ENCODE data around the gene ITGBL1. TPM values are rescaled to one million over a fixed set of nuclear protein-coding genes. Genes with fewer than 3 reads are reported as not detected.

Gene ITGBL1
- total RNA-seq, 3 donors from 2014 or later = 8.2 to 62.5 (median 18.6) TPM

GRCh38 chr13:101584331-101584730 is 131.9 kb downstream of the ITGBL1 start:
- intact Hi-C loops (cut with DNase I; ENCODE audit: low total_unique reads) = no loop called here
- Histone ChIP-seq H3K4me3 (no peak overlapping the region), H3K9me3 (no peaks in the 10 kb centered on the region), H3K27ac (no peak overlapping the region), H3K4me1 (no peaks in the 10 kb centered on the region), H3K36me3 (no peaks in the 10 kb centered on the region), H3K27me3 (no peaks in the 10 kb centered on the region)
- TF ChIP-seq POLR2A (IDR thresholded peaks at IDR 0.05) (no peak), CTCF (IDR thresholded peaks at IDR 0.05) (no peak), POLR2AphosphoS5 (IDR thresholded peaks at IDR 0.05) (no peak)
- no peak for DNase-seq (ENCODE audit: low spot score in 2 of 2)

- no peaks in the 10 kb centered on the region for H3K9me3 ChIP-seq
- DNase-seq (ENCODE audit: low spot score in 2 of 2) = no peak
- H3K4me3 ChIP-seq = no peak overlapping the region
- intact Hi-C loops (cut with DNase I; ENCODE audit: low total_unique reads) = no loop called here
- H3K27ac ChIP-seq = no peak overlapping the region
- TF ChIP-seq CTCF (IDR thresholded peaks at IDR 0.05) = no peak
- TF ChIP-seq POLR2A (IDR thresholded peaks at IDR 0.05) = no peak
- TF ChIP-seq POLR2AphosphoS5 (IDR thresholded peaks at IDR 0.05) = no peak
- H3K27me3 ChIP-seq = no peaks in the 10 kb centered on the region
- H3K4me1 ChIP-seq = no peaks in the 10 kb centered on the region
- H3K36me3 ChIP-seq = no peaks in the 10 kb centered on the region
Measured at GRCh38 chr13:101590479-101590878, 138.0 kb downstream of the ITGBL1 start.

GRCh38 chr13:101594936-101595335 is 142.5 kb downstream of the ITGBL1 start:
- intact Hi-C loops (cut with DNase I; ENCODE audit: low total_unique reads) = no loop called here
- no peaks in the 10 kb centered on the region for H3K9me3 ChIP-seq
- H3K27ac ChIP-seq = no peak overlapping the region
- no peak for TF ChIP-seq POLR2AphosphoS5 (IDR thresholded peaks at IDR 0.05)
- TF ChIP-seq POLR2A (IDR thresholded peaks at IDR 0.05) = no peak
- TF ChIP-seq CTCF (IDR thresholded peaks at IDR 0.05) = no peak
- no peak for DNase-seq (ENCODE audit: low spot score in 2 of 2)
- no peaks in the 10 kb centered on the region for H3K27me3 ChIP-seq
- H3K4me3 ChIP-seq = no peak overlapping the region
- H3K4me1 ChIP-seq = no peaks in the 10 kb centered on the region
- H3K36me3 ChIP-seq = no peaks in the 10 kb centered on the region

- intact Hi-C loops (cut with DNase I; ENCODE audit: low total_unique reads) = no loop called here
- DNase-seq (ENCODE audit: low spot score in 2 of 2) = no peak
- Histone ChIP-seq H3K27me3 (no peaks in the 10 kb centered on the region), H3K4me3 (no peak overlapping the region), H3K4me1 (no peaks in the 10 kb centered on the region), H3K9me3 (no peaks in the 10 kb centered on the region), H3K36me3 (no peaks in the 10 kb centered on the region), H3K27ac (no peak overlapping the region)
- no peak for TF ChIP-seq POLR2AphosphoS5 (IDR thresholded peaks at IDR 0.05)
- no peak for TF ChIP-seq CTCF (IDR thresholded peaks at IDR 0.05)
- no peak for TF ChIP-seq POLR2A (IDR thresholded peaks at IDR 0.05)
Measured at GRCh38 chr13:101596803-101597202, 144.3 kb downstream of the ITGBL1 start.

GRCh38 chr13:101611491-101612475 is 159.3 kb downstream of the ITGBL1 start:
- H3K27ac ChIP-seq = no peak overlapping the region
- TF ChIP-seq CTCF (IDR thresholded peaks at IDR 0.05) (no peak), POLR2A (IDR thresholded peaks at IDR 0.05) (no peak), POLR2AphosphoS5 (IDR thresholded peaks at IDR 0.05) (no peak)
- H3K4me3 ChIP-seq = no peak overlapping the region
- H3K4me1 ChIP-seq = no peaks in the 10 kb centered on the region
- intact Hi-C loops (cut with DNase I; ENCODE audit: low total_unique reads) = loop anchor here (2.0 kb wide), 1 partner anchor 37 kb away; no protein-coding TSS in a partner anchor
- no peaks in the 10 kb centered on the region for H3K9me3 ChIP-seq
- H3K36me3 ChIP-seq = no peaks in the 10 kb centered on the region
- no peaks in the 10 kb centered on the region for H3K27me3 ChIP-seq
- DNase-seq (ENCODE audit: low spot score in 2 of 2) = no peak
